Measurements from ENCODE around the gene USP38.

GRCh38 chr4:143234153-143234552, 49.4 kb downstream of the USP38 start:
- no peak for TF ChIP-seq CTCF (conservative IDR thresholded peaks at IDR 0.05; ENCODE audit: low read depth, low read length)
- TF ChIP-seq EZH2 (IDR thresholded peaks at IDR 0.05; ENCODE audit: borderline replicate concordance, low read depth, low read length, poor library complexity, severe bottlenecking), result no peak
